ENCODE data around the gene NUDT16.

- TF ChIP-seq, protein P1, sequence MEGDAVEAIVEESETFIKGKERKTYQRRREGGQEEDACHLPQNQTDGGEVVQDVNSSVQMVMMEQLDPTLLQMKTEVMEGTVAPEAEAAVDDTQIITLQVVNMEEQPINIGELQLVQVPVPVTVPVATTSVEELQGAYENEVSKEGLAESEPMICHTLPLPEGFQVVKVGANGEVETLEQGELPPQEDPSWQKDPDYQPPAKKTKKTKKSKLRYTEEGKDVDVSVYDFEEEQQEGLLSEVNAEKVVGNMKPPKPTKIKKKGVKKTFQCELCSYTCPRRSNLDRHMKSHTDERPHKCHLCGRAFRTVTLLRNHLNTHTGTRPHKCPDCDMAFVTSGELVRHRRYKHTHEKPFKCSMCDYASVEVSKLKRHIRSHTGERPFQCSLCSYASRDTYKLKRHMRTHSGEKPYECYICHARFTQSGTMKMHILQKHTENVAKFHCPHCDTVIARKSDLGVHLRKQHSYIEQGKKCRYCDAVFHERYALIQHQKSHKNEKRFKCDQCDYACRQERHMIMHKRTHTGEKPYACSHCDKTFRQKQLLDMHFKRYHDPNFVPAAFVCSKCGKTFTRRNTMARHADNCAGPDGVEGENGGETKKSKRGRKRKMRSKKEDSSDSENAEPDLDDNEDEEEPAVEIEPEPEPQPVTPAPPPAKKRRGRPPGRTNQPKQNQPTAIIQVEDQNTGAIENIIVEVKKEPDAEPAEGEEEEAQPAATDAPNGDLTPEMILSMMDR (conservative IDR thresholded peaks at IDR 0.05): no peak
- no peak for TF ChIP-seq ZFX (IDR thresholded peaks at IDR 0.05)
Observed at GRCh38 chr3:131431754-131432153, 50.2 kb downstream of the NUDT16 start.

All from C4-2B (cell line).